SK-N-SH (cell line): Measurements from ENCODE around the gene VGF. TPM values are rescaled to one million over a fixed set of nuclear protein-coding genes. Genes with fewer than 3 reads are reported as not detected.

ENCODE experiments used
- CTCF ChIA-PET: fragments of 300-600, 350-600 bp; formaldehyde crosslinking; extraction: SDS; loops from one replicate; lab custom pipeline; 2021; lab: Yijun Ruan, JAX
- POLR2A ChIA-PET: fragments of 350-600 bp; sonication (Branson Sonifier 250); formaldehyde crosslinking; extraction: SDS; loops from one replicate; lab custom pipeline; 2020; ENCODE audit warnings: antibody characterized with exemption, inconsistent platforms; lab: Yijun Ruan, JAX
- DNase-seq: peaks from one replicate; pipeline ENCODE4 v3.0.0; 2012
- H2AFZ ChIP-seq: fragments of 200-600 bp; sonication (generic); 2 replicates; pipeline ENCODE4 v1.8.1; 2016; ENCODE audit warnings: antibody characterized with exemption, mild to moderate bottlenecking, low read depth
- H3F3A ChIP-seq: fragments of 200-600 bp; sonication (generic); replicated peaks from 2 replicates; pipeline ENCODE3; 2016; ENCODE audit warnings: antibody characterized with exemption, mild to moderate bottlenecking; ENCODE audit not compliant: insufficient read depth
- H3K27ac ChIP-seq, 2 experiments: fragments of 200-500 bp in 1 of 2; fragments of 200-600 bp in 1 of 2; sonication (Bioruptor generic) in 1 of 2; sonication (generic), shearing (Covaris generic) in 1 of 2; 2 replicates each; pipeline versions ENCODE4 v1.5.1 to v1.6.1; 2014 to 2016; ENCODE audit warnings: low read depth in 2 of 2, inconsistent platforms in 1 of 2, low read length in 1 of 2, mild to moderate bottlenecking in 1 of 2, mixed read lengths in 1 of 2
- H3K27me3 ChIP-seq: fragments of 200-600 bp; sonication (generic), shearing (Covaris generic); 2 replicates; pipeline ENCODE4 v1.6.1; 2016; ENCODE audit warnings: mixed run types; ENCODE audit not compliant: insufficient read depth
- H3K36me3 ChIP-seq, 2 experiments: fragments of 200-500 bp in 1 of 2; fragments of 200-600 bp in 1 of 2; sonication (Bioruptor generic) in 1 of 2; sonication (generic) in 1 of 2; replicated peaks in 1 of 2; 2 replicates each; pipeline versions ENCODE3 to v1.5.1; 2014 to 2016; ENCODE audit warnings: low read length in 1 of 2, mild to moderate bottlenecking in 1 of 2; ENCODE audit not compliant: insufficient read depth in 2 of 2, control insufficient read depth in 1 of 2
- H3K4me1 ChIP-seq, 2 experiments: fragments of 200-500 bp in 1 of 2; fragments of 200-600 bp in 1 of 2; sonication (Bioruptor generic) in 1 of 2; sonication (generic), shearing (Covaris generic) in 1 of 2; 2 replicates each; pipeline versions ENCODE4 v1.5.1 to v1.6.1; 2014 to 2016; ENCODE audit warnings: low read depth in 1 of 2, low read length in 1 of 2, mixed run types in 1 of 2; ENCODE audit not compliant: insufficient read depth in 2 of 2, control insufficient read depth in 1 of 2
- H3K4me2 ChIP-seq: fragments of 200-600 bp; sonication (generic), shearing (Covaris generic); 2 replicates; pipeline ENCODE4 v1.6.1; 2017; ENCODE audit warnings: mixed run types
- H3K4me3 ChIP-seq, 2 experiments: fragments of 200-500 bp in 1 of 2; fragments of 200-600 bp in 1 of 2; sonication (Bioruptor generic) in 1 of 2; sonication (generic), shearing (Covaris generic) in 1 of 2; 2 replicates each; pipeline versions ENCODE4 v1.5.1 to v1.8.1; 2014 to 2016; ENCODE audit warnings: low read depth in 2 of 2, inconsistent platforms in 1 of 2, low read length in 1 of 2, mild to moderate bottlenecking in 1 of 2, mixed read lengths in 1 of 2, moderate library complexity in 1 of 2
- H3K79me2 ChIP-seq: fragments of 200-600 bp; sonication (generic); 2 replicates; pipeline ENCODE4 v1.8.1; 2017; ENCODE audit warnings: mild to moderate bottlenecking; ENCODE audit not compliant: insufficient read depth
- H3K9ac ChIP-seq: fragments of 200-600 bp; sonication (generic); 2 replicates; pipeline ENCODE4 v1.6.1; 2017; ENCODE audit warnings: mixed run types
- H3K9me2 ChIP-seq: fragments of 200-600 bp; sonication (generic); 2 replicates; pipeline ENCODE4 v1.6.1; 2017; ENCODE audit warnings: mixed run types
- H3K9me3 ChIP-seq: fragments of 200-600 bp; sonication (generic); 2 replicates; pipeline ENCODE4 v1.6.1; 2017; ENCODE audit warnings: mixed run types, mild to moderate bottlenecking, moderate library complexity
- H4K20me1 ChIP-seq: fragments of 200-600 bp; sonication (generic); 2 replicates; pipeline ENCODE4 v1.6.1; 2017; ENCODE audit warnings: mild to moderate bottlenecking, mixed run types; ENCODE audit not compliant: insufficient read depth
- CHD2 ChIP-seq: fragments of 150-350 bp; IDR thresholded peaks from 2 replicates; pipeline ENCODE4 v1.6.1; 2018; ENCODE audit warnings: low read length; ENCODE audit not compliant: partially characterized antibody
- EP300 ChIP-seq, 2 experiments: IDR thresholded peaks; 2 replicates each; pipeline versions ENCODE4 v1.4.0 to v1.6.1; 2012; ENCODE audit warnings: borderline replicate concordance in 1 of 2, low read depth in 1 of 2, low read length in 1 of 2
- FOSL2 ChIP-seq: IDR thresholded peaks from 2 replicates; pipeline ENCODE4 v1.4.0; 2012; ENCODE audit warnings: low read depth, mild to moderate bottlenecking, moderate library complexity, borderline replicate concordance
- FOXJ3 ChIP-seq: sonication (generic); formaldehyde crosslinking; IDR thresholded peaks from 2 replicates; pipeline ENCODE4 v1.5.1; 2020; ENCODE audit warnings: mild to moderate bottlenecking, missing genetic modification reagents
- GATA2 ChIP-seq: sonication (generic); formaldehyde crosslinking; IDR thresholded peaks from 2 replicates; pipeline ENCODE4 v1.5.0; 2020; ENCODE audit warnings: mild to moderate bottlenecking, missing genetic modification reagents
- JUND ChIP-seq: IDR thresholded peaks from 2 replicates; pipeline ENCODE4 v1.4.0; 2012
- MXI1 ChIP-seq: IDR thresholded peaks from 2 replicates; pipeline ENCODE4 v1.6.1; 2012; ENCODE audit warnings: mild to moderate bottlenecking, low read depth, low read length, improper control_type of control experiment
- POLR2AphosphoS5 ChIP-seq: IDR thresholded peaks from 2 replicates; pipeline ENCODE4 v1.6.1; 2012; ENCODE audit warnings: low read depth, low read length
- RCOR1 ChIP-seq: fragments of 150-350 bp; IDR thresholded peaks from 2 replicates; pipeline ENCODE4 v1.6.1; 2017; ENCODE audit warnings: antibody characterized with exemption, low read length
- RXRA ChIP-seq: IDR thresholded peaks from 2 replicates; pipeline ENCODE4 v1.4.0; 2012; ENCODE audit warnings: low read depth, mild to moderate bottlenecking, borderline replicate concordance
- SIN3A ChIP-seq: IDR thresholded peaks from 2 replicates; pipeline ENCODE4 v1.6.1; 2012; ENCODE audit warnings: low read depth, mild to moderate bottlenecking, low read length, moderate library complexity, borderline replicate concordance
- SMC3 ChIP-seq: IDR thresholded peaks from 2 replicates; pipeline ENCODE4 v1.6.1; 2012; ENCODE audit warnings: low read depth, low read length, improper control_type of control experiment
- YY1 ChIP-seq: IDR thresholded peaks from 2 replicates; pipeline ENCODE4 v1.4.0; 2012; ENCODE audit warnings: low read depth, mild to moderate bottlenecking
- WGBS: methylation state at CpG from one replicate; pipeline ENCODE4 v1.1.6; 2017; ENCODE audit warnings: low lambda C conversion rate; 5-methylcytosine and 5-hydroxymethylcytosine counted together
- polyA plus RNA-seq, 3 experiments: library from polyadenylated mRNA; depleted of rRNA; stranded (reverse); fragments of >200 nt; gene quantifications; 2 replicates each; pipeline ENCODE4 v1.2.3, GENCODE V29; 2012
- TF ChIP-seq, protein P1 (sequence below): fragments of 200-600 bp; sonication (generic); IDR thresholded peaks from 2 replicates; pipeline ENCODE4 v1.6.1; 2017; ENCODE audit warnings: antibody characterized with exemption, mild to moderate bottlenecking, moderate library complexity
- TF ChIP-seq, protein P2 (sequence below): IDR thresholded peaks from 2 replicates; pipeline ENCODE4 v1.4.0; 2012; ENCODE audit warnings: low read depth, borderline replicate concordance
- TF ChIP-seq, protein P3 (sequence below): IDR thresholded peaks from 2 replicates; pipeline ENCODE4; 2012

VGF gene
- polyA plus RNA-seq, 1 of the 3 experiments (the other 2 are of a cell fraction), result 54.3 TPM

DNA sequence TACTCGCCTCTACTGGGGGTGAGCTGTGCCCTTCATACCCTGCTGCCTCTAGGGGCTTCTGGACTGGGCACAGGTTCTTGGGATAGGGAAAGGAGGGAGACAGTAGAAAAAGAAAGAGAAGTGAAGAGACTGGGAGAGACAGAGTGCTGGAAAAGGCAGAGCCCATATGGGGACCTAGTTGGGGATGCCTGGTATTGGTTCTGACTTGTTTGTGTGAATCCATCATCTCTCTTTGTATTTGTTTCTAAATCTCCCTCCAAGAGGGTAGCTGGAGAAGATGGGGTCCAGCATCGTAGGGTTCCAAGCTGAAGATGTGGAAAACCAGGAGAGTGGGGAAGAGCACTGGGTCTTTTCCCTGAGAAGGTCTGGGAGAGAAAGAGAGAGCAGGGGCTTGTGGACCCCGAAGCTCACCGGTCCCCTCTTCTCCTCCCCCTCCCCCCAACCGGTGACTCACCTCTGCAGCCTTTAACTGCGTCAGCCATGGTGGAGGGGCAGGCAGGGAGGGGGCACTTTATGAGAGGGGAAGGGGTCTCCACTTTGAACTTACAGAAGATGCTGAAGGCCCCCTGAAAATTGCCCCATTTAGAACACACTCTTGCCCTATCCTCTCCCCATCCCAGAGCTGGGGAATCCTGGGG is 3.2 kb upstream of the VGF start:
- no peaks in the 10 kb centered on the region for H3K9me3 ChIP-seq
- peaks cover 36 to 61% of the 10 kb centered on the region in 2 experiments for H3K4me1 ChIP-seq
- H3K36me3 ChIP-seq, result no peaks in the 10 kb centered on the region
- CTCF ChIA-PET, result interaction anchor here (0.7 to 2.9 kb wide), 13 partner anchors 9 to 114 kb away, joined by 3 to 26 read pairs (median 4); partner anchors contain the start of gene AP1S1
- H3K9ac ChIP-seq, result no peak overlapping the region
- WGBS, result 7% methylated on average over 6 of the region's 6 CpGs
- H3K4me2 ChIP-seq, result peak overlapping the region; percentile 98
- DNase-seq, result no peak
- peaks cover 17% of the 10 kb centered on the region for H4K20me1 ChIP-seq
- peak overlapping the region in 1 of 2 experiments; percentile 67; a peak in 2 of 4 replicates for H3K27ac ChIP-seq
- no peaks in the 10 kb centered on the region; the same call in 1 of the 2 replicates for H3K27me3 ChIP-seq
- POLR2A ChIA-PET, result interaction anchor here (0.5 to 1.4 kb wide), 5 partner anchors 10 to 73 kb away, joined by 3 to 7 read pairs (median 3); partner anchors contain the start of gene NAT16
- TF ChIP-seq POLR2AphosphoS5 (no peak; the same call in 1 of the 2 replicates), SIN3A (no peak), FOSL2 (peak; percentile 79), YY1 (no peak), JUND (peak; percentile 33; the same call in 1 of the 2 replicates), RXRA (no peak)
- TF ChIP-seq, protein P1, sequence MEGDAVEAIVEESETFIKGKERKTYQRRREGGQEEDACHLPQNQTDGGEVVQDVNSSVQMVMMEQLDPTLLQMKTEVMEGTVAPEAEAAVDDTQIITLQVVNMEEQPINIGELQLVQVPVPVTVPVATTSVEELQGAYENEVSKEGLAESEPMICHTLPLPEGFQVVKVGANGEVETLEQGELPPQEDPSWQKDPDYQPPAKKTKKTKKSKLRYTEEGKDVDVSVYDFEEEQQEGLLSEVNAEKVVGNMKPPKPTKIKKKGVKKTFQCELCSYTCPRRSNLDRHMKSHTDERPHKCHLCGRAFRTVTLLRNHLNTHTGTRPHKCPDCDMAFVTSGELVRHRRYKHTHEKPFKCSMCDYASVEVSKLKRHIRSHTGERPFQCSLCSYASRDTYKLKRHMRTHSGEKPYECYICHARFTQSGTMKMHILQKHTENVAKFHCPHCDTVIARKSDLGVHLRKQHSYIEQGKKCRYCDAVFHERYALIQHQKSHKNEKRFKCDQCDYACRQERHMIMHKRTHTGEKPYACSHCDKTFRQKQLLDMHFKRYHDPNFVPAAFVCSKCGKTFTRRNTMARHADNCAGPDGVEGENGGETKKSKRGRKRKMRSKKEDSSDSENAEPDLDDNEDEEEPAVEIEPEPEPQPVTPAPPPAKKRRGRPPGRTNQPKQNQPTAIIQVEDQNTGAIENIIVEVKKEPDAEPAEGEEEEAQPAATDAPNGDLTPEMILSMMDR, result peak; percentile 11
- TF ChIP-seq, protein P2, sequence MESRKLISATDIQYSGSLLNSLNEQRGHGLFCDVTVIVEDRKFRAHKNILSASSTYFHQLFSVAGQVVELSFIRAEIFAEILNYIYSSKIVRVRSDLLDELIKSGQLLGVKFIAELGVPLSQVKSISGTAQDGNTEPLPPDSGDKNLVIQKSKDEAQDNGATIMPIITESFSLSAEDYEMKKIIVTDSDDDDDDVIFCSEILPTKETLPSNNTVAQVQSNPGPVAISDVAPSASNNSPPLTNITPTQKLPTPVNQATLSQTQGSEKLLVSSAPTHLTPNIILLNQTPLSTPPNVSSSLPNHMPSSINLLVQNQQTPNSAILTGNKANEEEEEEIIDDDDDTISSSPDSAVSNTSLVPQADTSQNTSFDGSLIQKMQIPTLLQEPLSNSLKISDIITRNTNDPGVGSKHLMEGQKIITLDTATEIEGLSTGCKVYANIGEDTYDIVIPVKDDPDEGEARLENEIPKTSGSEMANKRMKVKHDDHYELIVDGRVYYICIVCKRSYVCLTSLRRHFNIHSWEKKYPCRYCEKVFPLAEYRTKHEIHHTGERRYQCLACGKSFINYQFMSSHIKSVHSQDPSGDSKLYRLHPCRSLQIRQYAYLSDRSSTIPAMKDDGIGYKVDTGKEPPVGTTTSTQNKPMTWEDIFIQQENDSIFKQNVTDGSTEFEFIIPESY, result no peak
- H3F3A ChIP-seq, result peaks cover 37% of the 10 kb centered on the region
- H3K79me2 ChIP-seq, result no peaks in the 10 kb centered on the region
- H2AFZ ChIP-seq, result no peak overlapping the region
- H3K4me3 ChIP-seq, result peak overlapping the region in 1 of 2 experiments; percentile 43; a peak in 2 of 4 replicates
- H3K9me2 ChIP-seq, result no peaks in the 10 kb centered on the region

DNA sequence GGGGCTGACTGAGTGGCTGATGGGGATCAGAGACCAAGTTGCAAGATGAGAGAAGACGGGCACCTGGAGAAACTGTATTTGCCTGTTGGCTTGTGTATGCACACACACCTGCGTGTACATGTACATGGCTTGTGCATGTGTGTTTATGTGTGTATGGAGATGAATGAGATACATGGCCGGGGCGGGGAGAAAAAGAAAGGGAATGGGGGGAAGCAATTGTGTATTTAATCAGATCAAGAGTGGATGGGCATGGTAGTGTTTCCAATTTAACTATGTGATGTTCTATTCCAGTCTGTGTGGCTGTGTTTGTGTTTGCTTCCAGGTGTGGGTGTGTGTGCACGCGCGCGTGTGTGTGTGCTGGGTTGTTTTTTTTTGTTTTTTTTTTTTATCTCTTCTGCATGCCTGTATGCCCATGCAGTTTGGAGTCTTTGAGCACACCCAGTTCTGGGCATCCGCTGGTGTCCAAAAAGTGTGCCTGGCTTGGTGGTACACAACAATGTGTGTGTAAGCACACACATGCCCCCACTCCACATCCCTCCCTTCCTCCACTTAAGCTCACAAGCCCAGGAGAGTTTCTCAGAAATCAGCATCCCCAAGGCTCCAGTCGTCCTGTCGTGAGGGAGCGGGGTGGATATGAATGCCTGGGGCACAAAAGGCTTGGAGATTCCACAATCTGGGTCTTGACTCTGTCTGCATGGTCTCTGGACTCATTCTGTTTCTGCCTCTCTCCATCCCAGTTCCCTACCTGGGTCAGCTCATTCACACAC is 2.5 kb upstream of the VGF start:
- Histone ChIP-seq H3K27me3 (no peaks in the 10 kb centered on the region; the same call in 1 of the 2 replicates), H3K4me3 (peak overlapping the region; percentile 23 to 25; a peak in 2 of 4 replicates), H3K79me2 (no peaks in the 10 kb centered on the region), H3K36me3 (no peaks in the 10 kb centered on the region), H3K4me1 (peaks cover 36 to 63% of the 10 kb centered on the region in 2 experiments), H3K27ac (peak overlapping the region in 1 of 2 experiments; percentile 67; a peak in 2 of 4 replicates), H4K20me1 (peaks cover 18% of the 10 kb centered on the region), H3K9ac (no peak overlapping the region), H3F3A (peaks cover 37% of the 10 kb centered on the region), H2AFZ (no peak overlapping the region), H3K9me2 (no peaks in the 10 kb centered on the region), H3K4me2 (peak overlapping the region; percentile 98), H3K9me3 (no peaks in the 10 kb centered on the region)
- peak; percentile 41 for DNase-seq
- 1% methylated on average over 11 of the region's 12 CpGs for WGBS
- TF ChIP-seq RCOR1 (peak; percentile 2; the same call in 1 of the 2 replicates), SMC3 (no peak), MXI1 (peak; percentile 60), EP300 (IDR thresholded peaks at IDR 0.05; ENCODE audit: borderline replicate concordance in 1 of 2, low read depth in 1 of 2, low read length in 1 of 2) (0 out of 4 replicates have a peak, but pooled peaks of 1 of the 2 experiments have one; percentile 16), CHD2 (peak; percentile 19), GATA2 (peak; percentile 63), FOXJ3 (CRISPR knock-in tag) (no peak)
- TF ChIP-seq, protein P3, sequence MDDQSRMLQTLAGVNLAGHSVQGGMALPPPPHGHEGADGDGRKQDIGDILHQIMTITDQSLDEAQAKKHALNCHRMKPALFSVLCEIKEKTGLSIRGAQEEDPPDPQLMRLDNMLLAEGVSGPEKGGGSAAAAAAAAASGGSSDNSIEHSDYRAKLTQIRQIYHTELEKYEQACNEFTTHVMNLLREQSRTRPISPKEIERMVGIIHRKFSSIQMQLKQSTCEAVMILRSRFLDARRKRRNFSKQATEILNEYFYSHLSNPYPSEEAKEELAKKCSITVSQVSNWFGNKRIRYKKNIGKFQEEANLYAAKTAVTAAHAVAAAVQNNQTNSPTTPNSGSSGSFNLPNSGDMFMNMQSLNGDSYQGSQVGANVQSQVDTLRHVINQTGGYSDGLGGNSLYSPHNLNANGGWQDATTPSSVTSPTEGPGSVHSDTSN, result peak; percentile 26; the same call in 1 of the 2 replicates
- ChIA-PET POLR2A (interaction anchor here (0.5 to 1.4 kb wide), 6 partner anchors 11 to 74 kb away, joined by 3 to 7 read pairs (median 4); partner anchors contain the start of gene NAT16), CTCF (interaction anchor here (0.7 to 3.8 kb wide), 14 partner anchors 10 to 115 kb away, joined by 3 to 26 read pairs (median 4); partner anchors contain the start of gene AP1S1)
